ENCODE data around the gene DCUN1D1. TPM values are rescaled to one million over a fixed set of nuclear protein-coding genes. Genes with fewer than 3 reads are reported as not detected.

Gene DCUN1D1
- total RNA-seq, 4 donors from 2014 or later, result 33.6 to 52.8 (median 35.0) TPM

DNA sequence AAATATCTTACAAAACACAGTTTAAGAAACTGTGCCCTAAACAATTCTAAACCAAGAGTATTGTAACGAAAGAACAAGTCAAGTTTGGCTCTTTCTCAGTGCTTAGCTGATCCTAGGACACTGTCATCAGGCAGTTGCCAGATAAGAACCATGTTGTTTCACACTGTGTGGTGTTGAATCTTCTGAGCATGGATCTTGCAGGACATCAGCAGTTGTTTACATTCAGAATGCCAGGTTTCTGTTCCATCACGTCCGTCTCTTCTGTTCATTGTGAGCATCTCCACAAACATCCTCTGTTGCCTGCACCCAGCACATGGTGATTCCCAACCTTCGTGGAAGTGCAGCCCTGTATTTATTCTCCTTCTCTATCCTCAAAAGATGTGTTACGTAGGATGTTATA is 67.9 kb downstream of the DCUN1D1 start:
- no peak for DNase-seq
- Histone ChIP-seq H3K27ac (no peak overlapping the region), H3K4me3 (replicated peaks in 1 of 3) (no peak overlapping the region), H3K9me3 (no peaks in the 10 kb centered on the region), H3K36me3 (peaks cover 0 to 6% of the 10 kb centered on the region in 2 donors), H3K27me3 (no peaks in the 10 kb centered on the region), H3K4me1 (no peaks in the 10 kb centered on the region)
- TF ChIP-seq, protein P1, sequence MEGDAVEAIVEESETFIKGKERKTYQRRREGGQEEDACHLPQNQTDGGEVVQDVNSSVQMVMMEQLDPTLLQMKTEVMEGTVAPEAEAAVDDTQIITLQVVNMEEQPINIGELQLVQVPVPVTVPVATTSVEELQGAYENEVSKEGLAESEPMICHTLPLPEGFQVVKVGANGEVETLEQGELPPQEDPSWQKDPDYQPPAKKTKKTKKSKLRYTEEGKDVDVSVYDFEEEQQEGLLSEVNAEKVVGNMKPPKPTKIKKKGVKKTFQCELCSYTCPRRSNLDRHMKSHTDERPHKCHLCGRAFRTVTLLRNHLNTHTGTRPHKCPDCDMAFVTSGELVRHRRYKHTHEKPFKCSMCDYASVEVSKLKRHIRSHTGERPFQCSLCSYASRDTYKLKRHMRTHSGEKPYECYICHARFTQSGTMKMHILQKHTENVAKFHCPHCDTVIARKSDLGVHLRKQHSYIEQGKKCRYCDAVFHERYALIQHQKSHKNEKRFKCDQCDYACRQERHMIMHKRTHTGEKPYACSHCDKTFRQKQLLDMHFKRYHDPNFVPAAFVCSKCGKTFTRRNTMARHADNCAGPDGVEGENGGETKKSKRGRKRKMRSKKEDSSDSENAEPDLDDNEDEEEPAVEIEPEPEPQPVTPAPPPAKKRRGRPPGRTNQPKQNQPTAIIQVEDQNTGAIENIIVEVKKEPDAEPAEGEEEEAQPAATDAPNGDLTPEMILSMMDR (IDR thresholded peaks at IDR 0.05), result no peak
- no peak for TF ChIP-seq POLR2A (IDR thresholded peaks at IDR 0.05)
- intact Hi-C loops (cut with DNase I), result no loop called here
- WGBS, 2 donors, result 85 to 94% methylated on average over 5 of the region's 5 CpGs

- no peak for DNase-seq
Measured at GRCh38 chr3:182911782-182912111, 68.6 kb downstream of the DCUN1D1 start.

GRCh38 chr3:182910936-182911781 is 69.2 kb downstream of the DCUN1D1 start:
- Histone ChIP-seq H3K9me3 (no peaks in the 10 kb centered on the region), H3K4me3 (replicated peaks in 1 of 3) (no peak overlapping the region), H3K36me3 (peaks cover 0 to 6% of the 10 kb centered on the region in 2 donors), H3K27ac (no peak overlapping the region), H3K27me3 (no peaks in the 10 kb centered on the region), H3K4me1 (no peaks in the 10 kb centered on the region)
- DNase-seq, result no peak
- intact Hi-C loops (cut with DNase I), result no loop called here
- TF ChIP-seq, protein P1 (IDR thresholded peaks at IDR 0.05), result no peak
- TF ChIP-seq POLR2A (IDR thresholded peaks at IDR 0.05), result no peak
- 80 to 88% methylated on average over 5 of the region's 5 CpGs for WGBS, 2 donors

More at GRCh38 chr3:182911782-182912111, 68.6 kb downstream of the DCUN1D1 start:
- peaks cover 0 to 6% of the 10 kb centered on the region in 2 donors for H3K36me3 ChIP-seq
- no peaks in the 10 kb centered on the region for H3K27me3 ChIP-seq
- H3K9me3 ChIP-seq, result no peaks in the 10 kb centered on the region
- no peak overlapping the region for H3K27ac ChIP-seq
- H3K4me3 ChIP-seq (replicated peaks in 1 of 3), result no peak overlapping the region
- H3K4me1 ChIP-seq, result no peaks in the 10 kb centered on the region
- 67 to 86% methylated on average over 5 of the region's 5 CpGs for WGBS, 2 donors
- TF ChIP-seq POLR2A (IDR thresholded peaks at IDR 0.05), result no peak
- TF ChIP-seq, protein P1 (IDR thresholded peaks at IDR 0.05), result no peak
- intact Hi-C loops (cut with DNase I), result no loop called here

DNA sequence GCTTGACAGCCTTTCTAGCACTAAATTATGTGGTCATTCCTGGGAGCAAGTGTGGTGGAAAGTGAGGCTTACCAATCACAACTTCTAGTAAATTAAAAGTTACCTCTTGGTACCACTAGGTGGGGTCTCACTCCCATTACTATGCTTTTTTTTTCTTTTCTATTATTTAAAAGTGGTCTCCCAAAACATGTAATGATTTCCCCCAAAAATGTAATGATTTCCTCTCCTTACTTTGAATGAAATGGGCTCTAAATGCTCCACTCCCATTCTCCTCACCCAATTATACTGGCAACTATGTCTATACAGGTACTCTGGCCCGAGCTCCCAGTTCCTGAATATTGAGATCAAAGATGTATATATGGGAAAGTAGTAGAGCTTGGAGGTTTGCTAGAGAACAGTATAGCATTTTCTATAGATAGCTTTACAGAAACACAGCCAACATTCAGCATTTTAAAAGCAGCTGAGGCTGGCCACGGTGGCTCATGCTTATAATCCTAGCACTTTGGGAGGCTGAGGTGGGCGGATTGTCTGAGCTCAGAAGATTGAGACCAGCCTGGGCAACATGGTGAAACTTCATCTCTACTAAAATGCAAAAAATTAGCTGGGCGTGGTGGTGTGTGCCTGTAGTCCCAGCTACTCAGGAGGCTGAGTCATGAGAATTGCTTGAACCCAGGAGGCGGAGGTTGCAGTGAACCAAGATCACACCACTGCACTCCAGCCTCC is 70.9 kb downstream of the DCUN1D1 start:
- Histone ChIP-seq H3K36me3 (peaks cover 0 to 10% of the 10 kb centered on the region in 2 donors), H3K4me1 (no peaks in the 10 kb centered on the region), H3K4me3 (replicated peaks in 1 of 3) (no peak overlapping the region), H3K27ac (no peak overlapping the region), H3K9me3 (no peaks in the 10 kb centered on the region), H3K27me3 (no peaks in the 10 kb centered on the region)
- no peak for DNase-seq
- intact Hi-C loops (cut with DNase I), result no loop called here
- TF ChIP-seq, protein P1 (IDR thresholded peaks at IDR 0.05), result peak in 3 of 6 experiments; percentile 48 to 55 (median 52)
- no peak for TF ChIP-seq POLR2A (IDR thresholded peaks at IDR 0.05)
- 92 to 96% methylated on average over 5 of the region's 5 CpGs for WGBS, 2 donors

- intact Hi-C loops (cut with DNase I), result no loop called here
- H3K27me3 ChIP-seq, result no peaks in the 10 kb centered on the region
- H3K4me3 ChIP-seq (replicated peaks in 1 of 3), result no peak overlapping the region
Measured at GRCh38 chr3:182908471-182908870, 71.9 kb downstream of the DCUN1D1 start.

More at GRCh38 chr3:182908471-182908870, 71.9 kb downstream of the DCUN1D1 start:
- no peaks in the 10 kb centered on the region for H3K9me3 ChIP-seq
- 97 to 100% methylated on average over 1 of the region's 1 CpG for WGBS, 2 donors
- no peaks in the 10 kb centered on the region for H3K4me1 ChIP-seq
- no peak overlapping the region for H3K27ac ChIP-seq
- peaks cover 0 to 9% of the 10 kb centered on the region in 2 donors for H3K36me3 ChIP-seq
- TF ChIP-seq POLR2A (IDR thresholded peaks at IDR 0.05), result no peak
- TF ChIP-seq, protein P1 (IDR thresholded peaks at IDR 0.05), result no peak
- no peak for DNase-seq

All from thyroid gland (tissue), 4 donors.